ENCODE results near the gene FRMD4B.

The FRMD4B gene

GRCh38 chr3:69186575-69187093, 199.3 kb downstream of the FRMD4B start:
- TF ChIP-seq, protein P1, sequence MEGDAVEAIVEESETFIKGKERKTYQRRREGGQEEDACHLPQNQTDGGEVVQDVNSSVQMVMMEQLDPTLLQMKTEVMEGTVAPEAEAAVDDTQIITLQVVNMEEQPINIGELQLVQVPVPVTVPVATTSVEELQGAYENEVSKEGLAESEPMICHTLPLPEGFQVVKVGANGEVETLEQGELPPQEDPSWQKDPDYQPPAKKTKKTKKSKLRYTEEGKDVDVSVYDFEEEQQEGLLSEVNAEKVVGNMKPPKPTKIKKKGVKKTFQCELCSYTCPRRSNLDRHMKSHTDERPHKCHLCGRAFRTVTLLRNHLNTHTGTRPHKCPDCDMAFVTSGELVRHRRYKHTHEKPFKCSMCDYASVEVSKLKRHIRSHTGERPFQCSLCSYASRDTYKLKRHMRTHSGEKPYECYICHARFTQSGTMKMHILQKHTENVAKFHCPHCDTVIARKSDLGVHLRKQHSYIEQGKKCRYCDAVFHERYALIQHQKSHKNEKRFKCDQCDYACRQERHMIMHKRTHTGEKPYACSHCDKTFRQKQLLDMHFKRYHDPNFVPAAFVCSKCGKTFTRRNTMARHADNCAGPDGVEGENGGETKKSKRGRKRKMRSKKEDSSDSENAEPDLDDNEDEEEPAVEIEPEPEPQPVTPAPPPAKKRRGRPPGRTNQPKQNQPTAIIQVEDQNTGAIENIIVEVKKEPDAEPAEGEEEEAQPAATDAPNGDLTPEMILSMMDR (IDR thresholded peaks at IDR 0.05; ENCODE audit: insufficient read depth, missing control alignments): no peak
- no peak for DNase-seq (ENCODE audit: insufficient read length, low spot score)
- no peak for FAIRE-seq

DNA sequence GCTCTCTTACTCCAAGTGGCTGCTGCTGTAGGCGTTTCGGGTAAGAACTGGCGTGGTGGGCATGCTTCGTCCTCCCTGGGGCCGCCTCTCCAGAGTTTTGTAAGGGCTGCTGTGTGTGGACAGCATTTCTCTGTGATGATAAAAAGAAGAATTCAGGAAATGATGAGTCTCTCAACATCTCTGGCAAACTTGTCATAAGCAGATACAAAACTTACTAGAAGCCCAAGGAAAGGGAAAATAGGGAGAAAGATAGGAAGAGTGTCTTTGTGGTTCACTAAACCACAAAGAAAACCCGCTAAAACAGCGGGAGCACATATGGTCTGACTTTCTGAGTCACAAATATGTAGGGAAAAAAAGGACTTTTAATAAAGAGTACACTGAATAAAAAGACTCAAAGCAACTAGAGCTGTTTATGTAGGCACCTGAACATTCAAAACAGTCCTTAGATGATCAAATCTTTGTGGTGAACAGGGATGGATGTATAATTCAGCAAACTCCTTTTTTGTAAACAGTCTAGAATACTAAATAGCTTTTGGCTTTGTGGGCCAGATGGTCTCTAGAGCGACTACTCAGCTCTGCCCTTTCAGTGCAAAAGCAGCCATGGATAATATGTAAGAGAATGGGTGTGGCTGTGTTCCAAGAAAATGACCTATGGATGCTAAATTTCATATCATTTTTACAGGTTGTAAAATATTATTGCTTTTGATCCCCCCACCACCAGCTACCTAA, 203.1 kb downstream of the FRMD4B start:
- TF ChIP-seq, protein P1 (IDR thresholded peaks at IDR 0.05; ENCODE audit: insufficient read depth, missing control alignments): no peak
- FAIRE-seq (no peak), DNase-seq (ENCODE audit: insufficient read length, low spot score) (no peak)

DNA sequence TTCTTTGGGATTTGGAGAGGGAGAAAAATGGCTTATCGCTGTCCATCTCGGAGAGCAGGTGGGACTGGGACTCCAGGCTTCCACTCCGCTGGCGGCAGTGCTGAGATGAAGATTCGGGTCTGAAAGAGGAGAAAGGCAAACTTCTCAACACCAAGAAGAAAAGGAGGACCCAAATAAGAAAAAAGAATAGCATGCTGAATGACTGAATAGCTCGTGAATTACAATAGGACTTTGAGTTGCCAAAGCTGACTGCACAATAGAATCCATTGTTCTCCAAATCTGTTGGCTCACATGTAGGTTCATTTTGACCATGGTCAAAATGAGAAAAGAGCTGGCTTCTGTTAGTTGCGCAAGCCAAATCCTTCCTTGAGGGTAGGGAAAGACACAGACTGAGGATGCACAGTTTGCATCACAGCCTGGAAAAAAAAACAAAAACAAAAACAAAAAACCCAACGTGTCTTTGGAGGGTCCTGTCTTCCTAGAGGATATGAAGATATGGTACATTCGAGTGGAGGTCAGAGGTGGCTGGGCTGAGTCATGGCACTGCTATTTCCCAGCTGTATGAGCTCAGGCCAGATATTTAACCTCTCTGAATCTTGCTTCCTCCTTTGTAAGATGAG, 204.2 kb downstream of the FRMD4B start:
- FAIRE-seq (no peak), DNase-seq (ENCODE audit: insufficient read length, low spot score) (no peak)
- TF ChIP-seq, protein P1 (IDR thresholded peaks at IDR 0.05; ENCODE audit: insufficient read depth, missing control alignments): no peak

- TF ChIP-seq, protein P1 (IDR thresholded peaks at IDR 0.05; ENCODE audit: insufficient read depth, missing control alignments): no peak
- DNase-seq (ENCODE audit: insufficient read length, low spot score) (no peak), FAIRE-seq (no peak)
Measured at GRCh38 chr3:69180869-69181591, 204.9 kb downstream of the FRMD4B start.

DNA sequence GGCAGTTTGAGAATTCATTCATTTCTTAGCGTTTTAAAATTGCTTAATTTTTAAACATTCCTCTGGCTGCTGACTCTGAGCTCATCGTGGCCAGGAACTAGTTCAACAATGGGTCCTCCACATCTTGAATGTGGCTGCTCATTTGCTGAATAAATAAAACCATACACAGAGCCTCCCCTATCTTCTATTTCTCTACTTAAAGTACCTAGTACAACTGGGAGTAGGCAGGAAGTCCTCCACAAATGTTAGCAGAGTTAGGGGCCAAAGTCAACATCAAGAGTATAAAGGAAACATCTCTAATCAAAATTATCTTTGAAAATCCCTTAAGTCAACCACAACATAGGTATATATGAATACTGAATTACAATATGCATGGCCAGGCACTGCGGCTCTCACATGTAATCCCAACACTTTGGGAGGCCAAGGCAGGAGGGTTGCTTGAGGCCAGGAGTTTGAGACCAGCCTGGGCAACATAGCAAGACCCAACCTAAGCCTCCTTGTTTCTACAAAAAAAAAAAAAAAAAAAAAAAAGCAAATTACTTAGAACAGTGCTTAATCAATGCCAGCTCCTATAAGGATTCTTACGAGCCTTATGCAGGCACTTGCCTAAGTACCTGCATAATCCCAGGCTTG, 206.0 kb downstream of the FRMD4B start:
- DNase-seq (ENCODE audit: insufficient read length, low spot score) (no peak), FAIRE-seq (no peak)
- TF ChIP-seq, protein P1 (IDR thresholded peaks at IDR 0.05; ENCODE audit: insufficient read depth, missing control alignments): no peak

DNA sequence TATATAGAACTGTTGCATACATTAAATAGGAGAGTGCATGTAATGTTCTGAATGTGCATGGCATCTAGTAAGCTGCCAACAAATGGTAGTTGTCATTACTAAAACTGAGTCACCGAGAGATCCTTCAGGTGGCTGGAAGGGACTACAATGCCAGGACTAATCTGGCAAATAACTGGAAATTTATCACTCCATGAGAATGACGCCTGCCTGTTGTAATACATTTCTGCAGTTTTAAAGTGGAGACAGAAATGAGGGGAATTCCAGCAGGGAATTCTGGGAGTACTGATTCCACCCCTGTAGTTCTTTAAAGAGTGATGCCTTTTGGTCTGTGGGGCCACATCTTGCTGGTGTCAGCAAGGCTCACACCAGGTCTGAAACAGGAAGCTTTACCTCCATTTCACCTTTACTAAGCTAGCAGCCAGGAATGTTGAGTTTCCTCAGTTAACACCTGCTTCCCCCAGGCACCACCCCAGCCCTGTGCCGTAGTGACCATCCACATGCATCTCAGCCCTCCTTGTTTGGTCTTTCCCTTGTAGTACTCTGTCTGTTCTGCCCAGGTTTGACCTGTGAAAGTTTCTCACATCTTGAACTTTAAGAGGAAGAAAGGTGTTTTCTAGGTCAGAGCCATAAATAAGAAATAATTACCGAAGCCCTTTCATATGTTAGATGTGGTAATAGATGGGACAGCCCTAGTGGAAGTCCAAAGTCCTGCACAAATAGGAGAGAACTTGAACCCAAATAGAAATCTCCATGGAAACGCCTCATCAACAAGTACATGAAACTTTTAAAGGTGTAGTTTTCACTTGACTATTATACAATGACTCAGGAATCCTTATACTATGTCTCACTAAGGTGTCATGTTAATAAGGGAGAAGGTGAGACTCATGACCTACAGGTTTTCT, 206.8 kb downstream of the FRMD4B start:
- DNase-seq (ENCODE audit: insufficient read length, low spot score) (no peak), FAIRE-seq (no peak)
- TF ChIP-seq, protein P1 (IDR thresholded peaks at IDR 0.05; ENCODE audit: insufficient read depth, missing control alignments): no peak

All from D721Med (cell line).